Heart left ventricle (tissue), 16 donors: ENCODE measurements around the gene VIL1. TPM values are rescaled to one million over a fixed set of nuclear protein-coding genes. Genes with fewer than 3 reads are reported as not detected.
A peak's percentile ranks its signal among the peaks of the same experiment; 100 is the strongest.

ENCODE experiments used
- ATAC-seq, 4 donors: fragments of 200-7000 bp; cut with Tn5 transposase; one replicate each; pipeline ENCODE4 v1.9.1; 2020 to 2022; ENCODE audit warnings: moderate library complexity in 4 of 4, mild to moderate bottlenecking in 3 of 4, moderate number of reproducible peaks in 1 of 4
- DNase-seq, 5 donors: peaks; one replicate each; pipeline ENCODE4 v3.0.0-alpha.2; 2020
- H3K27ac ChIP-seq, 12 donors: fragments of 200-600 bp; sonication (generic) in 4 of 12; one replicate each; pipeline versions ENCODE4 v1.5.0 to v1.8.0; 2016 to 2022; ENCODE audit warnings: mild to moderate bottlenecking in 2 of 12
- H3K27me3 ChIP-seq, 9 donors: fragments of 200-600 bp; sonication (generic) in 2 of 9; one replicate each; pipeline versions ENCODE4 v1.5.1 to v1.8.0; 2016 to 2022; ENCODE audit warnings: mild to moderate bottlenecking in 3 of 9
- H3K36me3 ChIP-seq, 9 donors: fragments of 200-600 bp; sonication (generic) in 2 of 9; one replicate each; pipeline versions ENCODE4 v1.5.0 to v1.8.0; 2018 to 2022; ENCODE audit warnings: mild to moderate bottlenecking in 2 of 9
- H3K4me1 ChIP-seq, 12 donors: fragments of 200-600 bp; sonication (generic) in 4 of 12; one replicate each; pipeline versions ENCODE4 v1.5.0 to v1.8.0; 2016 to 2022; ENCODE audit warnings: mild to moderate bottlenecking in 3 of 12
- H3K4me3 ChIP-seq, 12 donors: fragments of 200-600 bp; sonication (generic) in 4 of 12; one replicate each; pipeline versions ENCODE4 v1.5.0 to v1.8.0; 2017 to 2022; ENCODE audit warnings: mild to moderate bottlenecking in 9 of 12, moderate library complexity in 4 of 12
- H3K9me3 ChIP-seq, 12 donors: fragments of 200-600 bp; sonication (generic) in 4 of 12; one replicate each; pipeline versions ENCODE4 v1.5.0 to v1.8.0; 2016 to 2022; ENCODE audit warnings: mild to moderate bottlenecking in 1 of 12
- POLR2A ChIP-seq, 2 donors: fragments of 450-650 bp; IDR thresholded peaks; one replicate each; pipeline ENCODE4 v1.6.1; 2017; ENCODE audit warnings: antibody characterized with exemption in 2 of 2, mild to moderate bottlenecking in 2 of 2, moderate library complexity in 2 of 2
- WGBS, 4 donors: extraction: QIAGEN DNeasy Blood & Tissue Kit in 2 of 4; methylation state at CpG; one replicate each; pipeline versions ENCODE4 v1.1.5 to v1.1.7; 2013 to 2018; 5-methylcytosine and 5-hydroxymethylcytosine counted together
- intact Hi-C, 10 donors: fragments of 100-400 bp; cut with DNase I; formaldehyde crosslinking; loops; one replicate each; pipeline versions ENCODE4 v1.11.1 to v1.14.2; 2022
- polyA plus RNA-seq, 2 donors: library from polyadenylated mRNA; stranded (reverse); fragments of 200-250 nt; gene quantifications; one replicate each; pipeline ENCODE4 v1.2.3, GENCODE V29; 2013
- total RNA-seq, 9 donors: library from RNA; depleted of rRNA in 2 of 9; stranded (reverse); fragments of >200 nt in 2 of 9; fragmentation: NEBNext Ultra II Directional in 3 of 9; extraction: Animal tissue kit (Norgen Biotek cat#: 25700) in 3 of 9; gene quantifications; one replicate each; pipeline versions ENCODE4 v1.1.0 to v1.2.4, GENCODE V29; 2016 to 2023
- TF ChIP-seq, protein P1 (sequence below), 12 donors: fragments of 200-600 bp; sonication (generic) in 4 of 12; IDR thresholded peaks; one replicate each; pipeline versions ENCODE4 v1.5.0 to v1.8.0; 2018 to 2022; ENCODE audit warnings: antibody characterized with exemption in 12 of 12, mild to moderate bottlenecking in 5 of 12
- donor health status: ischemic (EF 13 %, LVEDD 7.1; RV severe dilation, severe dysfunction).
- donor health status: healthy with polysubstance abuse.
- donor health status: DM: no; HTN: yes; CAD: no.
- donor health status: DM: no; HTN: no; CAD: no.
- donor health status: ischemic (EF 25% LVEDD 6.9; RV normal size, moderate dysfunction).
- donor health status: ischemic (EF 25% LVEDD 5.7; RV mildly dilated, moderate dysfunction).
- donor health status: healthy.
- donor health status: DM: yes; HTN: yes; CAD: no.
- donor health status: ischemic (EF 35%, LVEDD 5.7; RV mildly dilated, moderate dysfunction).
- donor health status: nonischemic (EF 11% LVEDD 7.7; RV severe dilation, severe dysfunction).
- donor health status: DM: yes; HTN: yes; CAD: no.
- donor health status: PGD.
- donor health status: ischemic (EF 29% LVEDD 5.4; RV normal size, mild dysfunction).
- donor health status: nonischemic (EF 23%, LVEDD 6.1; RV moderate dilation, normal function).

Gene VIL1
- total and polyA plus RNA-seq, 11 donors, result 0.04 to 0.07 TPM; not detected in 9

DNA sequence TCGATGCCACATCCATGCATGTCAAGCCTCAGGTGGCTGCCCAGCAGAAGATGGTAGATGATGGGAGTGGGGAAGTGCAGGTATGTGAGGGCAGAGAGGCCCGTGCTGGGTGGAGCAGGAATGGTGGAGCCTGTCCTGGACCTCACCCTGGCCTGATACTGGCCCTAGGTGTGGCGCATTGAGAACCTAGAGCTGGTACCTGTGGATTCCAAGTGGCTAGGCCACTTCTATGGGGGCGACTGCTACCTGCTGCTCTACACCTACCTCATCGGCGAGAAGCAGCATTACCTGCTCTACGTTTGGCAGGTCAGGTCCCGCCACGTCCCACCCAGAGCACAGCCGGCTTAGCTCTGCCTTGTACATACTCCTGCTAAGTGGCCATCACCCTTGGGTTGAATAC lies 13.0 kb downstream of the VIL1 start:
- 77 to 89% (median 83%) methylated on average over 8 to 10 of the region's 10 CpGs for WGBS, 4 donors
- intact Hi-C loops, result no loop called here
- H3K4me3 ChIP-seq, result no peak overlapping the region
- TF ChIP-seq, protein P1, sequence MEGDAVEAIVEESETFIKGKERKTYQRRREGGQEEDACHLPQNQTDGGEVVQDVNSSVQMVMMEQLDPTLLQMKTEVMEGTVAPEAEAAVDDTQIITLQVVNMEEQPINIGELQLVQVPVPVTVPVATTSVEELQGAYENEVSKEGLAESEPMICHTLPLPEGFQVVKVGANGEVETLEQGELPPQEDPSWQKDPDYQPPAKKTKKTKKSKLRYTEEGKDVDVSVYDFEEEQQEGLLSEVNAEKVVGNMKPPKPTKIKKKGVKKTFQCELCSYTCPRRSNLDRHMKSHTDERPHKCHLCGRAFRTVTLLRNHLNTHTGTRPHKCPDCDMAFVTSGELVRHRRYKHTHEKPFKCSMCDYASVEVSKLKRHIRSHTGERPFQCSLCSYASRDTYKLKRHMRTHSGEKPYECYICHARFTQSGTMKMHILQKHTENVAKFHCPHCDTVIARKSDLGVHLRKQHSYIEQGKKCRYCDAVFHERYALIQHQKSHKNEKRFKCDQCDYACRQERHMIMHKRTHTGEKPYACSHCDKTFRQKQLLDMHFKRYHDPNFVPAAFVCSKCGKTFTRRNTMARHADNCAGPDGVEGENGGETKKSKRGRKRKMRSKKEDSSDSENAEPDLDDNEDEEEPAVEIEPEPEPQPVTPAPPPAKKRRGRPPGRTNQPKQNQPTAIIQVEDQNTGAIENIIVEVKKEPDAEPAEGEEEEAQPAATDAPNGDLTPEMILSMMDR (IDR thresholded peaks at IDR 0.05), result no peak
- no peak for TF ChIP-seq POLR2A (IDR thresholded peaks at IDR 0.05)
- no peak for ATAC-seq
- DNase-seq, result no peak
- H3K36me3 ChIP-seq, result no peaks in the 10 kb centered on the region
- H3K4me1 ChIP-seq, result no peaks in the 10 kb centered on the region
- H3K9me3 ChIP-seq, result no peaks in the 10 kb centered on the region
- H3K27me3 ChIP-seq, result no peaks in the 10 kb centered on the region
- no peak overlapping the region for H3K27ac ChIP-seq

DNA sequence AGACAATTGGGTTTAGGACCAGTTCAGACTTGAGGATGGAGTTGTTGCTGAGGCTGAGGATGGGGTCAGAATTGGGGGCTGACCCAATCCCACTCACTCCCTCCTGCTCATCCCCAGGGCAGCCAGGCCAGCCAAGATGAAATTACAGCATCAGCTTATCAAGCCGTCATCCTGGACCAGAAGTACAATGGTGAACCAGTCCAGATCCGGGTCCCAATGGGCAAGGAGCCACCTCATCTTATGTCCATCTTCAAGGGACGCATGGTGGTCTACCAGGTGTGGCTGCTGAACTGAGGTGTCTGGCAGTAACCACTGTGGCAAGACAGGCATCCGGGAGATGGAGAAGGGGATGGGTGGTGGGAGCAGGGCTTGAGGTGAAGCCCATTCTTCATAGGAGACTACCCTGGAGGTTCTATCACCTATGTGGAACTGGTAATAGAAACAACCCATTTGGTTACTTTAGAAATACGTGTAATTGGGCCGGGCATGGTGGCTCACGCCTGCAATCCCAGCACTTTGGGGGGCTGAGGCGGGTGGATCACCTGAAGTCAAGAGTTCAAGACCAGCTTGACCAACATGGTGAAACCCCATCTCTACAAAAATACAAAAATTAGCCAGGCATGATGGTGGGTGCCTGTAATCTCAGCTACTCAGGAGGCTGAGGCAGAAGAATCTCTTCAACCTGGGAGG lies 13.9 kb downstream of the VIL1 start:
- Histone ChIP-seq H3K4me3 (no peak overlapping the region), H3K4me1 (peaks cover 0 to 4% (median 0%) of the 10 kb centered on the region in 12 donors), H3K27ac (no peak overlapping the region), H3K36me3 (no peaks in the 10 kb centered on the region), H3K9me3 (no peaks in the 10 kb centered on the region), H3K27me3 (no peaks in the 10 kb centered on the region)
- ATAC-seq, result no peak
- intact Hi-C loops, result no loop called here
- DNase-seq, result no peak
- 91 to 96% (median 94%) methylated on average over 8 of the region's 8 CpGs for WGBS, 4 donors
- no peak for TF ChIP-seq POLR2A (IDR thresholded peaks at IDR 0.05)
- TF ChIP-seq, protein P1 (IDR thresholded peaks at IDR 0.05), result no peak

DNA sequence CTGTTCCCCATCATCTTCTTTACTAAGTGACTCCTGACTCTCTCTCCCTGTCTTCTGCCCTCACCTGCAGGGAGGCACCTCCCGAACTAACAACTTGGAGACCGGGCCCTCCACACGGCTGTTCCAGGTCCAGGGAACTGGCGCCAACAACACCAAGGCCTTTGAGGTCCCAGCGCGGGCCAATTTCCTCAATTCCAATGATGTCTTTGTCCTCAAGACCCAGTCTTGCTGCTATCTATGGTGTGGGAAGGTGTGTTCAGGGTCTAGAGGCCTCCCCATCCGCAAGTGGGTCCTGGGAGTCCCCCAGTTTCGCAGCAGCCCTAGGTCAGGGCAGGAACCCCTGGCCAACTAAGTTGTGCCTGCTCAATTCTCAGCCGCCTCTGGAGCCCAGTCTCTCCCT lies 15.5 kb downstream of the VIL1 start:
- no peaks in the 10 kb centered on the region for H3K36me3 ChIP-seq
- ATAC-seq (no peak), DNase-seq (no peak)
- no peak overlapping the region for H3K27ac ChIP-seq
- WGBS, 4 donors, result 92 to 95% (median 94%) methylated on average over 9 of the region's 9 CpGs
- H3K4me3 ChIP-seq, result no peak overlapping the region
- H3K4me1 ChIP-seq, result peaks cover 0 to 6% (median 0%) of the 10 kb centered on the region in 12 donors
- H3K9me3 ChIP-seq, result no peaks in the 10 kb centered on the region
- intact Hi-C loops, result no loop called here
- H3K27me3 ChIP-seq, result no peaks in the 10 kb centered on the region
- TF ChIP-seq POLR2A (IDR thresholded peaks at IDR 0.05), result no peak
- TF ChIP-seq, protein P1 (IDR thresholded peaks at IDR 0.05), result no peak

DNA sequence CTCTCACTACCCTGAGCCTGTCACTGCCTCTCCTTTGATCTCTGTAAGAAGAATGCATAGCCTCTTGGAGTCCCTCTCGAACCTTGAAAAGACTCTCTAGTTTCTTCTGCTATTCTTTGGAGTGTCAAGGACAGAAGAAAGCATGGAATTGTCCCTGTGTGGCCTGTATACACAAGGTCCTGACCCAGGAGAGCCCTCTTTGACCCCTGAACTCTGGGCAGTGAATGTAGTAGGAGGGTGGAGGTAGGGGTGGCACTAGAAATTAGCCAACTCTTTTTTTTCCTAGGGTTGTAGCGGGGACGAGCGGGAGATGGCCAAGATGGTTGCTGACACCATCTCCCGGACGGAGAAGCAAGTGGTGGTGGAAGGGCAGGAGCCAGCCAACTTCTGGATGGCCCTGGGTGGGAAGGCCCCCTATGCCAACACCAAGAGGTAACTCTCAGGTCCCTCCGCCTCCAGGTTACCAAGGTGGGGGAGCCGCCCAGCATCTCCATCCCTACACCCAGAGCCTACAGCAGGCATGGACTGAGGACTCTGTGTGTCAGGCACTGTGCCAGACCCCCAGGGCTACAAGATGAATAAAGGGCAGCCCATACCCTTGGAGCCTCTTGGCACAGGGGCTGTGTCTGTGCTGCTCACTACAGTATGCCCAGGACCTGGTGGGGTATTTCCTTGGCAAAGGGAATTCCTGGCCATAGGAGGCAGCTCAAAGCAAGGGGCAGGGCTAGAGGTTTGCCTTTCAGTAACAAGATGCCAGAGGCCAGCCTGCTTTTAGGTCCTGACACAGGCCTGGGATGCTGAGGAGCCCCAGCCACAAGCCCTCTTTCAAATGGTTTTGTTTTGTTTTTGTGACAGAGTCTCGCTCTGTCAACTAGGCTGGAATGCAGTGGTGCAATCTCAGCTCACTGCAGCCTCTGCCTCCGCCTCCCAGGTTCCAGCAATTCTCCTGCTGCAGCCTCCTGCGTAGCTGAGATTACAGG lies 16.4 kb downstream of the VIL1 start:
- Histone ChIP-seq H3K27ac (no peak overlapping the region), H3K27me3 (no peaks in the 10 kb centered on the region), H3K36me3 (no peaks in the 10 kb centered on the region), H3K4me1 (peaks cover 0 to 6% (median 0%) of the 10 kb centered on the region in 12 donors), H3K9me3 (no peaks in the 10 kb centered on the region), H3K4me3 (no peak overlapping the region)
- ATAC-seq (peak in 1 of 4 donors; percentile 26), DNase-seq (no peak)
- no peak for TF ChIP-seq POLR2A (IDR thresholded peaks at IDR 0.05)
- TF ChIP-seq, protein P1 (IDR thresholded peaks at IDR 0.05), result no peak
- intact Hi-C loops, result no loop called here
- WGBS, 4 donors, result 91 to 93% (median 93%) methylated on average over 11 of the region's 11 CpGs
